SK-N-SH (cell line): ENCODE data around the gene TRAF4. TPM values are rescaled to one million over a fixed set of nuclear protein-coding genes. Genes with fewer than 3 reads are reported as not detected.

Experiments
- CTCF ChIA-PET: fragments of 300-600, 350-600 bp; formaldehyde crosslinking; extraction: SDS; loops from one replicate; lab custom pipeline; 2021; lab: Yijun Ruan, JAX
- POLR2A ChIA-PET: fragments of 350-600 bp; sonication (Branson Sonifier 250); formaldehyde crosslinking; extraction: SDS; loops from one replicate; lab custom pipeline; 2020; ENCODE audit warnings: antibody characterized with exemption, inconsistent platforms; lab: Yijun Ruan, JAX
- DNase-seq: peaks from one replicate; pipeline ENCODE4 v3.0.0; 2012
- H2AFZ ChIP-seq: fragments of 200-600 bp; sonication (generic); 2 replicates; pipeline ENCODE4 v1.8.1; 2016; ENCODE audit warnings: antibody characterized with exemption, mild to moderate bottlenecking, low read depth
- H3F3A ChIP-seq: fragments of 200-600 bp; sonication (generic); replicated peaks from 2 replicates; pipeline ENCODE3; 2016; ENCODE audit warnings: antibody characterized with exemption, mild to moderate bottlenecking; ENCODE audit not compliant: insufficient read depth
- H3K27ac ChIP-seq, 2 experiments: fragments of 200-500 bp in 1 of 2; fragments of 200-600 bp in 1 of 2; sonication (Bioruptor generic) in 1 of 2; sonication (generic), shearing (Covaris generic) in 1 of 2; 2 replicates each; pipeline versions ENCODE4 v1.5.1 to v1.6.1; 2014 to 2016; ENCODE audit warnings: low read depth in 2 of 2, inconsistent platforms in 1 of 2, low read length in 1 of 2, mild to moderate bottlenecking in 1 of 2, mixed read lengths in 1 of 2
- H3K27me3 ChIP-seq: fragments of 200-600 bp; sonication (generic), shearing (Covaris generic); 2 replicates; pipeline ENCODE4 v1.6.1; 2016; ENCODE audit warnings: mixed run types; ENCODE audit not compliant: insufficient read depth
- H3K36me3 ChIP-seq, 2 experiments: fragments of 200-500 bp in 1 of 2; fragments of 200-600 bp in 1 of 2; sonication (Bioruptor generic) in 1 of 2; sonication (generic) in 1 of 2; replicated peaks in 1 of 2; 2 replicates each; pipeline versions ENCODE3 to v1.5.1; 2014 to 2016; ENCODE audit warnings: low read length in 1 of 2, mild to moderate bottlenecking in 1 of 2; ENCODE audit not compliant: insufficient read depth in 2 of 2, control insufficient read depth in 1 of 2
- H3K4me1 ChIP-seq, 2 experiments: fragments of 200-500 bp in 1 of 2; fragments of 200-600 bp in 1 of 2; sonication (Bioruptor generic) in 1 of 2; sonication (generic), shearing (Covaris generic) in 1 of 2; 2 replicates each; pipeline versions ENCODE4 v1.5.1 to v1.6.1; 2014 to 2016; ENCODE audit warnings: low read depth in 1 of 2, low read length in 1 of 2, mixed run types in 1 of 2; ENCODE audit not compliant: insufficient read depth in 2 of 2, control insufficient read depth in 1 of 2
- H3K4me2 ChIP-seq: fragments of 200-600 bp; sonication (generic), shearing (Covaris generic); 2 replicates; pipeline ENCODE4 v1.6.1; 2017; ENCODE audit warnings: mixed run types
- H3K4me3 ChIP-seq, 2 experiments: fragments of 200-500 bp in 1 of 2; fragments of 200-600 bp in 1 of 2; sonication (Bioruptor generic) in 1 of 2; sonication (generic), shearing (Covaris generic) in 1 of 2; 2 replicates each; pipeline versions ENCODE4 v1.5.1 to v1.8.1; 2014 to 2016; ENCODE audit warnings: low read depth in 2 of 2, inconsistent platforms in 1 of 2, low read length in 1 of 2, mild to moderate bottlenecking in 1 of 2, mixed read lengths in 1 of 2, moderate library complexity in 1 of 2
- H3K79me2 ChIP-seq: fragments of 200-600 bp; sonication (generic); 2 replicates; pipeline ENCODE4 v1.8.1; 2017; ENCODE audit warnings: mild to moderate bottlenecking; ENCODE audit not compliant: insufficient read depth
- H3K9ac ChIP-seq: fragments of 200-600 bp; sonication (generic); 2 replicates; pipeline ENCODE4 v1.6.1; 2017; ENCODE audit warnings: mixed run types
- H3K9me2 ChIP-seq: fragments of 200-600 bp; sonication (generic); 2 replicates; pipeline ENCODE4 v1.6.1; 2017; ENCODE audit warnings: mixed run types
- H3K9me3 ChIP-seq: fragments of 200-600 bp; sonication (generic); 2 replicates; pipeline ENCODE4 v1.6.1; 2017; ENCODE audit warnings: mixed run types, mild to moderate bottlenecking, moderate library complexity
- H4K20me1 ChIP-seq: fragments of 200-600 bp; sonication (generic); 2 replicates; pipeline ENCODE4 v1.6.1; 2017; ENCODE audit warnings: mild to moderate bottlenecking, mixed run types; ENCODE audit not compliant: insufficient read depth
- CHD2 ChIP-seq: fragments of 150-350 bp; IDR thresholded peaks from 2 replicates; pipeline ENCODE4 v1.6.1; 2018; ENCODE audit warnings: low read length; ENCODE audit not compliant: partially characterized antibody
- ELF1 ChIP-seq: IDR thresholded peaks from 2 replicates; pipeline ENCODE4 v1.4.0; 2012
- EP300 ChIP-seq, 2 experiments: IDR thresholded peaks; 2 replicates each; pipeline versions ENCODE4 v1.4.0 to v1.6.1; 2012; ENCODE audit warnings: borderline replicate concordance in 1 of 2, low read depth in 1 of 2, low read length in 1 of 2
- GABPA ChIP-seq: IDR thresholded peaks from 2 replicates; pipeline ENCODE4 v1.4.0; 2012; ENCODE audit warnings: low read depth, mild to moderate bottlenecking
- GATA2 ChIP-seq: sonication (generic); formaldehyde crosslinking; IDR thresholded peaks from 2 replicates; pipeline ENCODE4 v1.5.0; 2020; ENCODE audit warnings: mild to moderate bottlenecking, missing genetic modification reagents
- JUND ChIP-seq: IDR thresholded peaks from 2 replicates; pipeline ENCODE4 v1.4.0; 2012
- MEF2A ChIP-seq: IDR thresholded peaks from 2 replicates; pipeline ENCODE4 v1.4.0; 2012; ENCODE audit warnings: low read depth, borderline replicate concordance
- MXI1 ChIP-seq: IDR thresholded peaks from 2 replicates; pipeline ENCODE4 v1.6.1; 2012; ENCODE audit warnings: mild to moderate bottlenecking, low read depth, low read length, improper control_type of control experiment
- NFIC ChIP-seq: IDR thresholded peaks from 2 replicates; pipeline ENCODE4 v1.4.0; 2012; ENCODE audit warnings: borderline replicate concordance
- NRF1 ChIP-seq: IDR thresholded peaks from 2 replicates; pipeline ENCODE4 v1.6.1; 2012; ENCODE audit warnings: low read depth, mild to moderate bottlenecking, low read length
- RCOR1 ChIP-seq: fragments of 150-350 bp; IDR thresholded peaks from 2 replicates; pipeline ENCODE4 v1.6.1; 2017; ENCODE audit warnings: antibody characterized with exemption, low read length
- TAF1 ChIP-seq: IDR thresholded peaks from 2 replicates; pipeline ENCODE4 v1.6.1; 2012; ENCODE audit warnings: low read depth, mild to moderate bottlenecking, low read length, moderate library complexity, borderline replicate concordance
- TCF12 ChIP-seq: IDR thresholded peaks from 2 replicates; pipeline ENCODE4 v1.4.0; 2012
- TEAD4 ChIP-seq: IDR thresholded peaks from 2 replicates; pipeline ENCODE4 v1.4.0; 2012; ENCODE audit warnings: mild to moderate bottlenecking, borderline replicate concordance; ENCODE audit not compliant: insufficient read depth
- WGBS: methylation state at CpG from one replicate; pipeline ENCODE4 v1.1.6; 2017; ENCODE audit warnings: low lambda C conversion rate; 5-methylcytosine and 5-hydroxymethylcytosine counted together
- polyA plus RNA-seq, 3 experiments: library from polyadenylated mRNA; depleted of rRNA; stranded (reverse); fragments of >200 nt; gene quantifications; 2 replicates each; pipeline ENCODE4 v1.2.3, GENCODE V29; 2012
- TF ChIP-seq, protein P1 (sequence below): IDR thresholded peaks from 2 replicates; pipeline ENCODE4 v1.4.0; 2012; ENCODE audit warnings: low read depth
- TF ChIP-seq, protein P2 (sequence below): fragments of 200-600 bp; sonication (generic); IDR thresholded peaks from 2 replicates; pipeline ENCODE4 v1.6.1; 2017; ENCODE audit warnings: antibody characterized with exemption, mild to moderate bottlenecking, moderate library complexity
- TF ChIP-seq, protein P3 (sequence below): IDR thresholded peaks from 2 replicates; pipeline ENCODE4 v1.4.0; 2012; ENCODE audit warnings: low read depth, borderline replicate concordance

TRAF4 gene
- polyA plus RNA-seq, 1 of the 3 experiments (the other 2 are of a cell fraction): 95.7 TPM

DNA sequence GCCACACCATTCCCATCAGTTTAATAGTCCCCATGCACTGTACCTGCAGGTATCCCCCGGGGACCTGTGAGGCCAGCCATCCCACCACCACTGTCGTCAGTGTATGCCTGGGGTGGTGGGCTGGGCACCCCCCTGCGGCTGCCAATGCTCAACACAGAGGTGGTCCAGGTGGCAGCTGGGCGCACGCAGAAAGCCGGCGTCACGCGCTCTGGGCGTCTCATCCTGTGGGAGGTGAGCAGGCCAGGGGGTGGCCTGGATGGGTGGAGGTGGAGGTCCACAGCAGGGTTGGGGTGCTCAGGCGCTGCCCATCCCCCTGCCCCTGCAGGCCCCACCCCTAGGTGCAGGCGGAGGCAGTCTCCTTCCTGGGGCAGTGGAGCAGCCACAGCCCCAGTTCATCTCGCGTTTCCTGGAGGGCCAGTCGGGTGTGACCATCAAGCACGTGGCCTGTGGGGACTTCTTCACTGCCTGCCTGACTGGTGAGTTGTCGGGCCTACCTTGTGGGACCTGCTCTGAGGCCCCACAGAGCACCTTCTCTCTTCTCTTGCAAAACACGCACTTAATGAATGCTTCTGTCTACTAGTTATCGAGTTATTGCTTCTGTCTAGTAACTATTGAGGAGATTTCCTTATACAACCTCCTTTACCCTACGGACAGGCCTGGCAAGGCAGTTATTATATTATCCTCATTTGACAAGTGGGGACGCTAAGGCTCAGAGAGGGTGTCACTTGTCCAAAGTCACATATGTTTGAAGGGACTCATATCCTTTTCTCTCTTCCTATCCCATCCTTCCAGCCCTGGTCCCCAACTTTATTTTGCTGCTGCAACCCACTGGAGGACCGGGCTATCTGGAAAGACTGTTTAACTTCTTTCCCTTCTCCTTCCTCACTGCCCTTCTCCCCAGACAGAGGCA lies 5.8 kb upstream of the TRAF4 start:
- WGBS: 94% methylated on average over 12 of the region's 22 CpGs

DNA sequence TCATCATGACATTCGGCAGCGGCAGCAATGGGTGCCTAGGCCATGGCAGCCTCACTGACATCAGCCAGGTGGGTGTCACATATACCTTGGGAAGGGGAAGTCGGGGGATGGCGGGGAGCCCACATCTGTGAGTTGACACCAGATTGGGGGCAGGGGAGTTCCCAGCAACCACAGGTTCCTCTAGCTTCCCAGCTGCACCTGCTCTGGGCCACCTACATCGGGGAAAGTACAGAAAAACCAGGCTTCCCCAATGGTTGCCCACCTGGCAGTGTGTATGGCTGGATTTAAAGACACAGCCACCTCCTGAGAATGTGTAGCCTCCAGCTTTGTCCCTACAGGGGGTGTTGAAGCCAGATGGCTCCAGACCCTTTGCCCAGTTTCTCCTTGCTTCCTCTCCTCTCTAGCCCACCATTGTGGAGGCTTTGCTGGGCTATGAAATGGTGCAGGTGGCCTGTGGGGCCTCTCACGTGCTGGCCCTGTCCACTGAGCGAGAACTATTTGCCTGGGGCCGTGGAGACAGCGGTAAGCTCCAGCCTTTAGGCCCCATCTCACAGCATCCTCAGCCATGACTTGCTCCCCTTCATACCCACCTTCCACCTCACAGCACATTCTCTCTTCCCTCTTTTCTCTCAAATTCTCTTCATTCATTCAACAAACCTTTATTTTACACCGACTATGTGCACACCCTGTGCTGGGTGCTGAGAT lies 5.0 kb upstream of the TRAF4 start:
- H3K36me3 ChIP-seq: no peaks in the 10 kb centered on the region
- POLR2A ChIA-PET: no interaction called here
- H3K4me2 ChIP-seq: no peak overlapping the region
- TF ChIP-seq JUND (no peak), GABPA (no peak), MEF2A (no peak), EP300 (IDR thresholded peaks at IDR 0.05; ENCODE audit: borderline replicate concordance in 1 of 2, low read depth in 1 of 2, low read length in 1 of 2) (no peak), GATA2 (CRISPR knock-in tag) (no peak), ELF1 (no peak), RCOR1 (no peak), CHD2 (no peak), NFIC (no peak), TAF1 (no peak), TEAD4 (no peak)
- TF ChIP-seq, protein P1, sequence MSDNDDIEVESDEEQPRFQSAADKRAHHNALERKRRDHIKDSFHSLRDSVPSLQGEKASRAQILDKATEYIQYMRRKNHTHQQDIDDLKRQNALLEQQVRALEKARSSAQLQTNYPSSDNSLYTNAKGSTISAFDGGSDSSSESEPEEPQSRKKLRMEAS: no peak
- TF ChIP-seq, protein P2, sequence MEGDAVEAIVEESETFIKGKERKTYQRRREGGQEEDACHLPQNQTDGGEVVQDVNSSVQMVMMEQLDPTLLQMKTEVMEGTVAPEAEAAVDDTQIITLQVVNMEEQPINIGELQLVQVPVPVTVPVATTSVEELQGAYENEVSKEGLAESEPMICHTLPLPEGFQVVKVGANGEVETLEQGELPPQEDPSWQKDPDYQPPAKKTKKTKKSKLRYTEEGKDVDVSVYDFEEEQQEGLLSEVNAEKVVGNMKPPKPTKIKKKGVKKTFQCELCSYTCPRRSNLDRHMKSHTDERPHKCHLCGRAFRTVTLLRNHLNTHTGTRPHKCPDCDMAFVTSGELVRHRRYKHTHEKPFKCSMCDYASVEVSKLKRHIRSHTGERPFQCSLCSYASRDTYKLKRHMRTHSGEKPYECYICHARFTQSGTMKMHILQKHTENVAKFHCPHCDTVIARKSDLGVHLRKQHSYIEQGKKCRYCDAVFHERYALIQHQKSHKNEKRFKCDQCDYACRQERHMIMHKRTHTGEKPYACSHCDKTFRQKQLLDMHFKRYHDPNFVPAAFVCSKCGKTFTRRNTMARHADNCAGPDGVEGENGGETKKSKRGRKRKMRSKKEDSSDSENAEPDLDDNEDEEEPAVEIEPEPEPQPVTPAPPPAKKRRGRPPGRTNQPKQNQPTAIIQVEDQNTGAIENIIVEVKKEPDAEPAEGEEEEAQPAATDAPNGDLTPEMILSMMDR: no peak
- H2AFZ ChIP-seq: no peak overlapping the region
- peaks cover 4% of the 10 kb centered on the region; the same call in 1 of the 2 replicates for H3K79me2 ChIP-seq
- 89% methylated on average over 9 of the region's 10 CpGs for WGBS
- H3K9me2 ChIP-seq: no peaks in the 10 kb centered on the region
- no peaks in the 10 kb centered on the region for H3K27me3 ChIP-seq
- DNase-seq: no peak
- H3K27ac ChIP-seq: no peak overlapping the region
- no peaks in the 10 kb centered on the region for H4K20me1 ChIP-seq
- peaks cover 6 to 18% of the 10 kb centered on the region in 2 experiments; a peak in 2 of 4 replicates for H3K4me1 ChIP-seq
- CTCF ChIA-PET: interaction anchor here (1.2 to 20.4 kb wide), 2 partner anchors 11 to 15 kb away, joined by 3 to 612 read pairs; partner anchors contain the start of genes NEK8, RPL23A and TLCD1
- H3K4me3 ChIP-seq: no peak overlapping the region
- H3K9me3 ChIP-seq: no peaks in the 10 kb centered on the region
- no peak overlapping the region for H3K9ac ChIP-seq
- H3F3A ChIP-seq: peaks cover 21% of the 10 kb centered on the region

More for the DNA sequence above, 5.8 kb upstream of the TRAF4 start:
- peaks cover 14% of the 10 kb centered on the region for H3F3A ChIP-seq
- no peak overlapping the region for H3K9ac ChIP-seq
- no peaks in the 10 kb centered on the region for H3K27me3 ChIP-seq
- DNase-seq: no peak
- H3K9me2 ChIP-seq: no peaks in the 10 kb centered on the region
- no peaks in the 10 kb centered on the region for H4K20me1 ChIP-seq
- ChIA-PET CTCF (interaction anchor here (1.2 to 20.4 kb wide), 2 partner anchors 12 to 14 kb away, joined by 3 to 612 read pairs; partner anchors contain the start of genes NEK8, RPL23A and TLCD1), POLR2A (no interaction called here)
- H3K4me2 ChIP-seq: no peak overlapping the region
- H3K4me3 ChIP-seq: no peak overlapping the region
- H3K79me2 ChIP-seq: peaks cover 4% of the 10 kb centered on the region; the same call in 1 of the 2 replicates
- TF ChIP-seq GABPA: no peak
- no peak for TF ChIP-seq NRF1
- no peak for TF ChIP-seq GATA2 (CRISPR knock-in tag)
- no peak for TF ChIP-seq TEAD4
- TF ChIP-seq, protein P1: no peak
- no peak for TF ChIP-seq NFIC
- TF ChIP-seq, protein P3, sequence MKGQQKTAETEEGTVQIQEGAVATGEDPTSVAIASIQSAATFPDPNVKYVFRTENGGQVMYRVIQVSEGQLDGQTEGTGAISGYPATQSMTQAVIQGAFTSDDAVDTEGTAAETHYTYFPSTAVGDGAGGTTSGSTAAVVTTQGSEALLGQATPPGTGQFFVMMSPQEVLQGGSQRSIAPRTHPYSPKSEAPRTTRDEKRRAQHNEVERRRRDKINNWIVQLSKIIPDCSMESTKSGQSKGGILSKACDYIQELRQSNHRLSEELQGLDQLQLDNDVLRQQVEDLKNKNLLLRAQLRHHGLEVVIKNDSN: no peak
- no peak for TF ChIP-seq JUND
- no peak for TF ChIP-seq RCOR1
- TF ChIP-seq MXI1: no peak
- TF ChIP-seq CHD2: no peak
- TF ChIP-seq TCF12: no peak
- H2AFZ ChIP-seq: no peak overlapping the region
- H3K9me3 ChIP-seq: no peaks in the 10 kb centered on the region
- H3K36me3 ChIP-seq: no peaks in the 10 kb centered on the region
- H3K4me1 ChIP-seq: peaks cover 6 to 18% of the 10 kb centered on the region in 2 experiments; a peak in 2 of 4 replicates
- H3K27ac ChIP-seq: no peak overlapping the region
